Measurements from ENCODE around the gene MAGEA3.
"Not testable (repeated sequence)": the region's sequence is repeated elsewhere in the genome, so short reads cannot be mapped to it uniquely, and the experiment has no call there.

The MAGEA3 gene

GRCh38 chrX:152736528-152736927, 37.9 kb downstream of the MAGEA3 start:
- DNase-seq: not testable (repeated sequence)

GRCh38 chrX:152738560-152738959, 40.0 kb downstream of the MAGEA3 start:
- no peak for DNase-seq
